ENCODE data around the gene ZNF683. TPM values are rescaled to one million over a fixed set of nuclear protein-coding genes. Genes with fewer than 3 reads are reported as not detected.

The ZNF683 gene
- total and polyA plus RNA-seq, 9 donors, result 0.15 to 0.50 (median 0.34) TPM; not detected in 5

- Histone ChIP-seq H3K4me1 (ENCODE audit: insufficient read depth) (no peaks in the 10 kb centered on the region), H3K4me3 (no peak within 1 kb of the TSS), H3K27ac (no peak within 1 kb of the TSS), H3K36me3 (no peaks in the 10 kb centered on the region), H3K9me3 (no peaks in the 10 kb centered on the region), H3K27me3 (no peaks in the 10 kb centered on the region)
- no peak for TF ChIP-seq EP300 (IDR thresholded peaks at IDR 0.05)
- no peak for TF ChIP-seq CTCF (IDR thresholded peaks at IDR 0.05)
- no peak for TF ChIP-seq POLR2A (IDR thresholded peaks at IDR 0.05)
- WGBS, 3 donors, result 73 to 77% (median 76%) methylated on average over 20 to 21 of the region's 21 CpGs
- no peak for DNase-seq
- intact Hi-C loops (cut with DNase I), result no loop called here
Observed at GRCh38 chr1:26353976-26354820, 18.4 kb downstream of the ZNF683 start, which contains the start of gene CRYBG2. TSS of gene CRYBG2 (minus strand) at chr1:26354130. CDS start at chr1:26346657, 7,473 bp downstream.

GRCh38 chr1:26353210-26353859 lies 19.2 kb downstream of the ZNF683 start:
- H3K27ac ChIP-seq, result no peak overlapping the region
- WGBS, 3 donors, result 68 to 71% (median 69%) methylated on average over 4 of the region's 4 CpGs
- no peak for DNase-seq
- intact Hi-C loops (cut with DNase I), result no loop called here
- no peak for TF ChIP-seq CTCF (IDR thresholded peaks at IDR 0.05)
- TF ChIP-seq POLR2A (IDR thresholded peaks at IDR 0.05), result no peak
- no peak for TF ChIP-seq EP300 (IDR thresholded peaks at IDR 0.05)
- no peaks in the 10 kb centered on the region for H3K4me1 ChIP-seq (ENCODE audit: insufficient read depth)
- no peaks in the 10 kb centered on the region for H3K9me3 ChIP-seq
- H3K36me3 ChIP-seq, result no peaks in the 10 kb centered on the region
- H3K27me3 ChIP-seq, result no peaks in the 10 kb centered on the region
- no peak overlapping the region for H3K4me3 ChIP-seq

- Histone ChIP-seq H3K4me1 (ENCODE audit: insufficient read depth) (no peaks in the 10 kb centered on the region), H3K27ac (no peak overlapping the region), H3K9me3 (no peaks in the 10 kb centered on the region), H3K4me3 (no peak overlapping the region), H3K27me3 (no peaks in the 10 kb centered on the region), H3K36me3 (no peaks in the 10 kb centered on the region)
- no peak for TF ChIP-seq CTCF (IDR thresholded peaks at IDR 0.05)
- TF ChIP-seq EP300 (IDR thresholded peaks at IDR 0.05), result no peak
- TF ChIP-seq POLR2A (IDR thresholded peaks at IDR 0.05), result no peak
- intact Hi-C loops (cut with DNase I), result no loop called here
- DNase-seq, result no peak
- WGBS, 3 donors, result 72 to 78% (median 73%) methylated on average over 5 of the region's 5 CpGs
Observed at GRCh38 chr1:26352338-26352679, 20.2 kb downstream of the ZNF683 start.

GRCh38 chr1:26351590-26352337 lies 20.8 kb downstream of the ZNF683 start:
- no peak overlapping the region for H3K27ac ChIP-seq
- TF ChIP-seq EP300 (IDR thresholded peaks at IDR 0.05), result no peak
- DNase-seq, result no peak
- no peaks in the 10 kb centered on the region for H3K36me3 ChIP-seq
- H3K4me3 ChIP-seq, result no peak overlapping the region
- H3K9me3 ChIP-seq, result no peaks in the 10 kb centered on the region
- no peaks in the 10 kb centered on the region for H3K27me3 ChIP-seq
- 80 to 90% (median 84%) methylated on average over 12 of the region's 12 CpGs for WGBS, 3 donors
- intact Hi-C loops (cut with DNase I), result no loop called here
- no peaks in the 10 kb centered on the region for H3K4me1 ChIP-seq (ENCODE audit: insufficient read depth)
